Measurements from ENCODE around the gene CDKAL1.
"Not testable (repeated sequence)": the region's sequence is repeated elsewhere in the genome, so short reads cannot be mapped to it uniquely, and the experiment has no call there.

The CDKAL1 gene

GRCh38 chr6:21235162-21235561 lies 700.9 kb downstream of the CDKAL1 start:
- no peak for DNase-seq (ENCODE audit: low read depth, low spot score)

GRCh38 chr6:21238208-21238607 lies 704.0 kb downstream of the CDKAL1 start:
- no peak for DNase-seq (ENCODE audit: low read depth, low spot score)

- DNase-seq (ENCODE audit: low read depth, low spot score) = no peak
Observed at GRCh38 chr6:21240709-21241108, 706.5 kb downstream of the CDKAL1 start.

- DNase-seq (ENCODE audit: low read depth, low spot score) = no peak
Observed at GRCh38 chr6:21241231-21242130, 707.2 kb downstream of the CDKAL1 start.

GRCh38 chr6:21244897-21245470 lies 710.7 kb downstream of the CDKAL1 start:
- no peak for DNase-seq (ENCODE audit: low read depth, low spot score)

GRCh38 chr6:21245488-21245887 lies 711.2 kb downstream of the CDKAL1 start:
- no peak for DNase-seq (ENCODE audit: low read depth, low spot score)

GRCh38 chr6:21246075-21246474 lies 711.8 kb downstream of the CDKAL1 start:
- no peak for DNase-seq (ENCODE audit: low read depth, low spot score)

- DNase-seq (ENCODE audit: low read depth, low spot score) = not testable (repeated sequence)
Observed at GRCh38 chr6:21254460-21254859, 720.2 kb downstream of the CDKAL1 start.

GRCh38 chr6:21256197-21256596 lies 721.9 kb downstream of the CDKAL1 start:
- DNase-seq (ENCODE audit: low read depth, low spot score) = no peak

GRCh38 chr6:21257125-21257524 lies 722.9 kb downstream of the CDKAL1 start:
- DNase-seq (ENCODE audit: low read depth, low spot score) = no peak

- DNase-seq (ENCODE audit: low read depth, low spot score) = no peak
Observed at GRCh38 chr6:21258665-21259064, 724.4 kb downstream of the CDKAL1 start.

GRCh38 chr6:21259660-21260059 lies 725.4 kb downstream of the CDKAL1 start:
- no peak for DNase-seq (ENCODE audit: low read depth, low spot score)

GRCh38 chr6:21262504-21262903 lies 728.2 kb downstream of the CDKAL1 start:
- no peak for DNase-seq (ENCODE audit: low read depth, low spot score)

GRCh38 chr6:21263531-21264287 lies 729.5 kb downstream of the CDKAL1 start:
- no peak for DNase-seq (ENCODE audit: low read depth, low spot score)

GRCh38 chr6:21264288-21265033 lies 730.2 kb downstream of the CDKAL1 start:
- DNase-seq (ENCODE audit: low read depth, low spot score) = no peak

- no peak for DNase-seq (ENCODE audit: low read depth, low spot score)
Observed at GRCh38 chr6:21265034-21265729, 730.9 kb downstream of the CDKAL1 start.

- no peak for DNase-seq (ENCODE audit: low read depth, low spot score)
Observed at GRCh38 chr6:21265730-21266044, 731.4 kb downstream of the CDKAL1 start.

GRCh38 chr6:21270636-21271201 lies 736.5 kb downstream of the CDKAL1 start:
- DNase-seq (ENCODE audit: low read depth, low spot score) = no peak

- peak; percentile 30 for DNase-seq (ENCODE audit: low read depth, low spot score)
Observed at GRCh38 chr6:21271428-21272155, 737.3 kb downstream of the CDKAL1 start.

GRCh38 chr6:21273451-21273850 lies 739.2 kb downstream of the CDKAL1 start:
- no peak for DNase-seq (ENCODE audit: low read depth, low spot score)

Data from ELF-1 (cell line).